WTC11 (cell line): Measurements from ENCODE around the gene PLCB2. TPM values are rescaled to one million over a fixed set of nuclear protein-coding genes. Genes with fewer than 3 reads are reported as not detected.

Experiments used
- ATAC-seq: fragments of 200-7000 bp; cut with Tn5 transposase; 2 replicates; pipeline ENCODE4 v1.10.0; 2021; ENCODE audit warnings: mild to moderate bottlenecking, moderate library complexity
- CTCF ChIA-PET: fragments of 300-600 bp; sonication (Branson Sonifier 250); formaldehyde crosslinking; loops from one replicate; lab custom pipeline; 2021; ENCODE audit warnings: antibody characterized with exemption; lab: Charles Lee
- POLR2A ChIA-PET: fragments of 350-600 bp; sonication (Branson Sonifier 250); formaldehyde crosslinking; loops from one replicate; lab custom pipeline; 2021; ENCODE audit warnings: antibody characterized with exemption; lab: Charles Lee
- DNase-seq: peaks from one replicate; pipeline ENCODE4 v3.0.0; 2021; ENCODE audit warnings: low spot score
- H3K27ac Mint-ChIP-seq: 2 replicates; pipeline ENCODE4 v1.8.0; 2021; ENCODE audit warnings: mixed read lengths
- H3K27me3 Mint-ChIP-seq: 2 replicates; pipeline ENCODE4 v1.8.0; 2021; ENCODE audit warnings: low read depth, mild to moderate bottlenecking, moderate library complexity, mixed read lengths
- H3K36me3 Mint-ChIP-seq: 2 replicates; pipeline ENCODE4 v1.8.0; 2021; ENCODE audit warnings: mixed read lengths
- H3K4me1 Mint-ChIP-seq: 2 replicates; pipeline ENCODE4 v1.8.0; 2022; ENCODE audit warnings: mixed read lengths
- H3K4me3 Mint-ChIP-seq: 2 replicates; pipeline ENCODE4 v1.8.0; 2021; ENCODE audit warnings: mild to moderate bottlenecking, moderate library complexity, mixed read lengths
- H3K9me3 Mint-ChIP-seq: 2 replicates; pipeline ENCODE4 v1.8.0; 2021; ENCODE audit warnings: mixed read lengths
- CREM ChIP-seq: sonication (generic); formaldehyde crosslinking; IDR thresholded peaks from 2 replicates; pipeline ENCODE4 v1.8.1; 2022; ENCODE audit warnings: mild to moderate bottlenecking, missing genetic modification reagents, moderate library complexity
- ELF4 ChIP-seq: sonication (generic); formaldehyde crosslinking; IDR thresholded peaks from 2 replicates; pipeline ENCODE4 v1.8.1; 2022; ENCODE audit warnings: low read depth, mild to moderate bottlenecking, moderate library complexity, missing genetic modification reagents
- ETV6 ChIP-seq: sonication (generic); formaldehyde crosslinking; IDR thresholded peaks from 2 replicates; pipeline ENCODE4 v1.8.1; 2022; ENCODE audit warnings: mild to moderate bottlenecking, missing genetic modification reagents
- FOXK1 ChIP-seq: sonication (generic); formaldehyde crosslinking; IDR thresholded peaks from 2 replicates; pipeline ENCODE4 v1.8.0; 2022; ENCODE audit warnings: mild to moderate bottlenecking, moderate library complexity, missing genetic modification reagents
- FOXP1 ChIP-seq: sonication (generic); formaldehyde crosslinking; IDR thresholded peaks from 2 replicates; pipeline ENCODE4 v1.8.0; 2022; ENCODE audit warnings: missing genetic modification reagents, mild to moderate bottlenecking, moderate library complexity, borderline replicate concordance
- GTF2I ChIP-seq: fragments of 250-450 bp; sonication (Bioruptor Pico); conservative IDR thresholded peaks from 2 replicates; pipeline ENCODE4 v1.4.0; 2021; ENCODE audit warnings: mild to moderate bottlenecking
- MYBL2 ChIP-seq: sonication (generic); formaldehyde crosslinking; IDR thresholded peaks from 2 replicates; pipeline ENCODE4 v1.8.1; 2023; ENCODE audit warnings: mild to moderate bottlenecking, moderate library complexity, missing genetic modification reagents
- NFE2L1 ChIP-seq: sonication (generic); formaldehyde crosslinking; IDR thresholded peaks from 2 replicates; pipeline ENCODE4 v1.8.1; 2023; ENCODE audit warnings: missing genetic modification reagents
- SOX15 ChIP-seq: fragments of 250-450 bp; sonication (Bioruptor Pico); IDR thresholded peaks from 2 replicates; pipeline ENCODE4 v1.9.0; 2021; ENCODE audit warnings: mild to moderate bottlenecking
- SP1 ChIP-seq: sonication (generic); formaldehyde crosslinking; conservative IDR thresholded peaks from 2 replicates; pipeline ENCODE4 v1.8.1; 2022; ENCODE audit warnings: missing genetic modification reagents
- TCF7 ChIP-seq: sonication (generic); formaldehyde crosslinking; IDR thresholded peaks from 2 replicates; pipeline ENCODE4 v1.8.0; 2022; ENCODE audit warnings: mild to moderate bottlenecking, low read depth, missing genetic modification reagents, moderate library complexity
- TEAD1 ChIP-seq: sonication (generic); formaldehyde crosslinking; IDR thresholded peaks from 2 replicates; pipeline ENCODE4 v1.8.0; 2022; ENCODE audit warnings: mild to moderate bottlenecking, missing genetic modification reagents
- TEAD4 ChIP-seq: sonication (generic); formaldehyde crosslinking; IDR thresholded peaks from 2 replicates; pipeline ENCODE4 v1.8.0; 2022; ENCODE audit warnings: mild to moderate bottlenecking, missing genetic modification reagents
- ZNF232 ChIP-seq: sonication (generic); formaldehyde crosslinking; IDR thresholded peaks from 2 replicates; pipeline ENCODE4 v1.8.0; 2022; ENCODE audit warnings: mild to moderate bottlenecking, missing genetic modification reagents
- ZNF317 ChIP-seq: sonication (generic); formaldehyde crosslinking; IDR thresholded peaks from 2 replicates; pipeline ENCODE4 v1.8.1; 2023; ENCODE audit warnings: low read depth, mild to moderate bottlenecking, moderate library complexity, missing genetic modification reagents, borderline replicate concordance
- ZNF416 ChIP-seq: fragments of 250-450 bp; sonication (Bioruptor Pico); IDR thresholded peaks from 2 replicates; pipeline ENCODE4 v1.9.0; 2021; ENCODE audit warnings: mild to moderate bottlenecking, inconsistent platforms
- ZNF423 ChIP-seq: fragments of 250-450 bp; sonication (Bioruptor Pico); IDR thresholded peaks from 2 replicates; pipeline ENCODE4 v2.1.2; 2022; ENCODE audit warnings: mild to moderate bottlenecking, moderate library complexity
- ZNF671 ChIP-seq: fragments of 250-450 bp; sonication (Bioruptor Pico); IDR thresholded peaks from 2 replicates; pipeline ENCODE4 v1.8.0; 2021; ENCODE audit warnings: mild to moderate bottlenecking
- total RNA-seq: library from RNA; stranded (reverse); gene quantifications from 3 replicates; pipeline ENCODE4 v1.2.3, GENCODE V29; 2021
- TF ChIP-seq, protein P1 (sequence below): sonication (generic); formaldehyde crosslinking; IDR thresholded peaks from 2 replicates; pipeline ENCODE4 v1.8.1; 2022; ENCODE audit warnings: mild to moderate bottlenecking, missing genetic modification reagents, moderate library complexity, borderline replicate concordance
- TF ChIP-seq, protein P2 (sequence below): sonication (generic); formaldehyde crosslinking; IDR thresholded peaks from 2 replicates; pipeline ENCODE4 v1.8.0; 2023; ENCODE audit warnings: missing genetic modification reagents, mild to moderate bottlenecking, borderline replicate concordance
- TF ChIP-seq, protein P3 (sequence below): sonication (generic); formaldehyde crosslinking; IDR thresholded peaks from 2 replicates; pipeline ENCODE4 v1.8.0; 2022; ENCODE audit warnings: mild to moderate bottlenecking, missing genetic modification reagents
- TF ChIP-seq, protein P4 (sequence below): sonication (generic); formaldehyde crosslinking; IDR thresholded peaks from 2 replicates; pipeline ENCODE4 v1.8.1; 2022; ENCODE audit warnings: mild to moderate bottlenecking, moderate library complexity, missing genetic modification reagents
- TF ChIP-seq, protein P5 (sequence below): sonication (generic); formaldehyde crosslinking; IDR thresholded peaks from 2 replicates; pipeline ENCODE4 v1.8.0; 2022; ENCODE audit warnings: mild to moderate bottlenecking, missing genetic modification reagents
- TF ChIP-seq, protein P6 (sequence below): sonication (generic); formaldehyde crosslinking; IDR thresholded peaks from 2 replicates; pipeline ENCODE4 v1.8.0; 2022; ENCODE audit warnings: missing genetic modification reagents
- TF ChIP-seq, protein P7 (sequence below): sonication (generic); formaldehyde crosslinking; IDR thresholded peaks from 2 replicates; pipeline ENCODE4 v1.8.0; 2022; ENCODE audit warnings: mild to moderate bottlenecking, missing genetic modification reagents

PLCB2 gene
- total RNA-seq, 1 experiment from 2014 or later = 15.2 TPM

DNA sequence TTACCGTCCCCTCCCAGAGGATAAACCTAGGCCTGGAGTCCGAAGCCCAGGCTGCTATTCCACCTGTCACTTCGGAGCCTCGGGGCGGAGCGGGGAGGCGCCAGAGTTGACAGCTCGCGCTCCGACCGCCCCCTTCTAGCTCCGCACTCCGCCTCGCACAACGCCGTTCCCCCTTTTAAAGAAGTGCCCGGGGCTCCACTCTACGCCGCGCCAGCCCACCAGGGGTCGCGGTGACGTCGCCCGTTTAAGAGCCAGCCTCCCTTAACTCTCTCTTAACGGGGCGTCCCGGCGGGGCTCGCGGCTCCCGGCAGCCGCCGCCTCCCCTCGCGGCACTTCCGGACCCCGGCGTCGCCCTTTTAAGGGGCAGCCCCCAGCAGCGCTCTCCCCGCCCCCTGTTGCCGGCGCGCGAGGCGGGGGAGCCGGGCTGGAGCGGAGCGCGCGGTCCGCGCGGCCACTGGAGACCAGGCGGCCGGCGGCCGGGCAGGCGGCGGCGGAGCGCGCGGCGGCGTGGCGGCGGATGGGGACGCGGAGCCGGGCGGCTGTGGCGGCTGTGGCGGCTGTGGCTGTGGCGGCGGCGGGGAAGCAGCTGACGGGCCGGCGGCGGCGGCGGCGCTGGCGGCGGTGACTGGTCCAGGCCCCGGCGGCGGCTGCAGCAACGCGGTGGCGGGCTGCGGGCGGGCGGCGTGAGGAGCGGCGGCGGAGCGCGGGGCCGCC lies 15.7 kb upstream of the PLCB2 start, which contains the start of gene INAFM2:
TSS of gene INAFM2 (plus strand) at position 454 of the 714 bp plus-strand sequence. CDS start 364 bp downstream, outside the sequence.
- H3K4me3 Mint-ChIP-seq = peak within 1 kb of the TSS; percentile 68
- TF ChIP-seq, protein P1, sequence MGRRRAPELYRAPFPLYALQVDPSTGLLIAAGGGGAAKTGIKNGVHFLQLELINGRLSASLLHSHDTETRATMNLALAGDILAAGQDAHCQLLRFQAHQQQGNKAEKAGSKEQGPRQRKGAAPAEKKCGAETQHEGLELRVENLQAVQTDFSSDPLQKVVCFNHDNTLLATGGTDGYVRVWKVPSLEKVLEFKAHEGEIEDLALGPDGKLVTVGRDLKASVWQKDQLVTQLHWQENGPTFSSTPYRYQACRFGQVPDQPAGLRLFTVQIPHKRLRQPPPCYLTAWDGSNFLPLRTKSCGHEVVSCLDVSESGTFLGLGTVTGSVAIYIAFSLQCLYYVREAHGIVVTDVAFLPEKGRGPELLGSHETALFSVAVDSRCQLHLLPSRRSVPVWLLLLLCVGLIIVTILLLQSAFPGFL (CRISPR knock-in tag) = no peak
- TF ChIP-seq, protein P2, sequence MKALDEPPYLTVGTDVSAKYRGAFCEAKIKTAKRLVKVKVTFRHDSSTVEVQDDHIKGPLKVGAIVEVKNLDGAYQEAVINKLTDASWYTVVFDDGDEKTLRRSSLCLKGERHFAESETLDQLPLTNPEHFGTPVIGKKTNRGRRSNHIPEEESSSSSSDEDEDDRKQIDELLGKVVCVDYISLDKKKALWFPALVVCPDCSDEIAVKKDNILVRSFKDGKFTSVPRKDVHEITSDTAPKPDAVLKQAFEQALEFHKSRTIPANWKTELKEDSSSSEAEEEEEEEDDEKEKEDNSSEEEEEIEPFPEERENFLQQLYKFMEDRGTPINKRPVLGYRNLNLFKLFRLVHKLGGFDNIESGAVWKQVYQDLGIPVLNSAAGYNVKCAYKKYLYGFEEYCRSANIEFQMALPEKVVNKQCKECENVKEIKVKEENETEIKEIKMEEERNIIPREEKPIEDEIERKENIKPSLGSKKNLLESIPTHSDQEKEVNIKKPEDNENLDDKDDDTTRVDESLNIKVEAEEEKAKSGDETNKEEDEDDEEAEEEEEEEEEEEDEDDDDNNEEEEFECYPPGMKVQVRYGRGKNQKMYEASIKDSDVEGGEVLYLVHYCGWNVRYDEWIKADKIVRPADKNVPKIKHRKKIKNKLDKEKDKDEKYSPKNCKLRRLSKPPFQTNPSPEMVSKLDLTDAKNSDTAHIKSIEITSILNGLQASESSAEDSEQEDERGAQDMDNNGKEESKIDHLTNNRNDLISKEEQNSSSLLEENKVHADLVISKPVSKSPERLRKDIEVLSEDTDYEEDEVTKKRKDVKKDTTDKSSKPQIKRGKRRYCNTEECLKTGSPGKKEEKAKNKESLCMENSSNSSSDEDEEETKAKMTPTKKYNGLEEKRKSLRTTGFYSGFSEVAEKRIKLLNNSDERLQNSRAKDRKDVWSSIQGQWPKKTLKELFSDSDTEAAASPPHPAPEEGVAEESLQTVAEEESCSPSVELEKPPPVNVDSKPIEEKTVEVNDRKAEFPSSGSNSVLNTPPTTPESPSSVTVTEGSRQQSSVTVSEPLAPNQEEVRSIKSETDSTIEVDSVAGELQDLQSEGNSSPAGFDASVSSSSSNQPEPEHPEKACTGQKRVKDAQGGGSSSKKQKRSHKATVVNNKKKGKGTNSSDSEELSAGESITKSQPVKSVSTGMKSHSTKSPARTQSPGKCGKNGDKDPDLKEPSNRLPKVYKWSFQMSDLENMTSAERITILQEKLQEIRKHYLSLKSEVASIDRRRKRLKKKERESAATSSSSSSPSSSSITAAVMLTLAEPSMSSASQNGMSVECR (CRISPR knock-in tag) = peak; percentile 94; the same call in 1 of the 2 replicates
- TF ChIP-seq SOX15 (CRISPR knock-in tag) = no peak
- TF ChIP-seq, protein P3, sequence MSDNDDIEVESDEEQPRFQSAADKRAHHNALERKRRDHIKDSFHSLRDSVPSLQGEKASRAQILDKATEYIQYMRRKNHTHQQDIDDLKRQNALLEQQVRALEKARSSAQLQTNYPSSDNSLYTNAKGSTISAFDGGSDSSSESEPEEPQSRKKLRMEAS (CRISPR knock-in tag) = peak; percentile 96
- TF ChIP-seq, protein P4, sequence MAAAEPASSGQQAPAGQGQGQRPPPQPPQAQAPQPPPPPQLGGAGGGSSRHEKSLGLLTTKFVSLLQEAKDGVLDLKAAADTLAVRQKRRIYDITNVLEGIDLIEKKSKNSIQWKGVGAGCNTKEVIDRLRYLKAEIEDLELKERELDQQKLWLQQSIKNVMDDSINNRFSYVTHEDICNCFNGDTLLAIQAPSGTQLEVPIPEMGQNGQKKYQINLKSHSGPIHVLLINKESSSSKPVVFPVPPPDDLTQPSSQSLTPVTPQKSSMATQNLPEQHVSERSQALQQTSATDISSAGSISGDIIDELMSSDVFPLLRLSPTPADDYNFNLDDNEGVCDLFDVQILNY (CRISPR knock-in tag) = peak; percentile 89; the same call in 1 of the 2 replicates
- 0 out of 2 replicates have a peak, but pooled peaks have one; percentile 41 for TF ChIP-seq TCF7 (CRISPR knock-in tag)
- TF ChIP-seq ZNF423 (CRISPR knock-in tag) = peak; percentile 7; the same call in 1 of the 2 replicates
- peak; percentile 87 for TF ChIP-seq FOXP1
- no peak for TF ChIP-seq ZNF416 (CRISPR knock-in tag)
- TF ChIP-seq ZNF232 = 0 out of 2 replicates have a peak, but pooled peaks have one; percentile 57
- peak; percentile 65; the same call in 1 of the 2 replicates for TF ChIP-seq TEAD4 (CRISPR knock-in tag)
- TF ChIP-seq SP1 (CRISPR knock-in tag) = peak; percentile 96
- TF ChIP-seq TEAD1 (CRISPR knock-in tag) = peak; percentile 87
- TF ChIP-seq FOXK1 = peak; percentile 71; the same call in 1 of the 2 replicates
- peak; percentile 78; the same call in 1 of the 2 replicates for TF ChIP-seq MYBL2 (CRISPR knock-in tag)
- TF ChIP-seq ELF4 (CRISPR knock-in tag) = 0 out of 2 replicates have a peak, but pooled peaks have one; percentile 56
- TF ChIP-seq, protein P5, sequence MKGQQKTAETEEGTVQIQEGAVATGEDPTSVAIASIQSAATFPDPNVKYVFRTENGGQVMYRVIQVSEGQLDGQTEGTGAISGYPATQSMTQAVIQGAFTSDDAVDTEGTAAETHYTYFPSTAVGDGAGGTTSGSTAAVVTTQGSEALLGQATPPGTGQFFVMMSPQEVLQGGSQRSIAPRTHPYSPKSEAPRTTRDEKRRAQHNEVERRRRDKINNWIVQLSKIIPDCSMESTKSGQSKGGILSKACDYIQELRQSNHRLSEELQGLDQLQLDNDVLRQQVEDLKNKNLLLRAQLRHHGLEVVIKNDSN = peak; percentile 58; the same call in 1 of the 2 replicates
- no peak for TF ChIP-seq ZNF671
- TF ChIP-seq, protein P6, sequence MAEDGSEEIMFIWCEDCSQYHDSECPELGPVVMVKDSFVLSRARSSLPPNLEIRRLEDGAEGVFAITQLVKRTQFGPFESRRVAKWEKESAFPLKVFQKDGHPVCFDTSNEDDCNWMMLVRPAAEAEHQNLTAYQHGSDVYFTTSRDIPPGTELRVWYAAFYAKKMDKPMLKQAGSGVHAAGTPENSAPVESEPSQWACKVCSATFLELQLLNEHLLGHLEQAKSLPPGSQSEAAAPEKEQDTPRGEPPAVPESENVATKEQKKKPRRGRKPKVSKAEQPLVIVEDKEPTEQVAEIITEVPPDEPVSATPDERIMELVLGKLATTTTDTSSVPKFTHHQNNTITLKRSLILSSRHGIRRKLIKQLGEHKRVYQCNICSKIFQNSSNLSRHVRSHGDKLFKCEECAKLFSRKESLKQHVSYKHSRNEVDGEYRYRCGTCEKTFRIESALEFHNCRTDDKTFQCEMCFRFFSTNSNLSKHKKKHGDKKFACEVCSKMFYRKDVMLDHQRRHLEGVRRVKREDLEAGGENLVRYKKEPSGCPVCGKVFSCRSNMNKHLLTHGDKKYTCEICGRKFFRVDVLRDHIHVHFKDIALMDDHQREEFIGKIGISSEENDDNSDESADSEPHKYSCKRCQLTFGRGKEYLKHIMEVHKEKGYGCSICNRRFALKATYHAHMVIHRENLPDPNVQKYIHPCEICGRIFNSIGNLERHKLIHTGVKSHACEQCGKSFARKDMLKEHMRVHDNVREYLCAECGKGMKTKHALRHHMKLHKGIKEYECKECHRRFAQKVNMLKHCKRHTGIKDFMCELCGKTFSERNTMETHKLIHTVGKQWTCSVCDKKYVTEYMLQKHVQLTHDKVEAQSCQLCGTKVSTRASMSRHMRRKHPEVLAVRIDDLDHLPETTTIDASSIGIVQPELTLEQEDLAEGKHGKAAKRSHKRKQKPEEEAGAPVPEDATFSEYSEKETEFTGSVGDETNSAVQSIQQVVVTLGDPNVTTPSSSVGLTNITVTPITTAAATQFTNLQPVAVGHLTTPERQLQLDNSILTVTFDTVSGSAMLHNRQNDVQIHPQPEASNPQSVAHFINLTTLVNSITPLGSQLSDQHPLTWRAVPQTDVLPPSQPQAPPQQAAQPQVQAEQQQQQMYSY (CRISPR knock-in tag) = peak; percentile 41; the same call in 1 of the 2 replicates
- 0 out of 2 replicates have a peak, but pooled peaks have one; percentile 52 for TF ChIP-seq NFE2L1 (CRISPR knock-in tag)
- no peak; the same call in 1 of the 2 replicates for TF ChIP-seq ZNF317 (CRISPR knock-in tag)
- TF ChIP-seq, protein P7, sequence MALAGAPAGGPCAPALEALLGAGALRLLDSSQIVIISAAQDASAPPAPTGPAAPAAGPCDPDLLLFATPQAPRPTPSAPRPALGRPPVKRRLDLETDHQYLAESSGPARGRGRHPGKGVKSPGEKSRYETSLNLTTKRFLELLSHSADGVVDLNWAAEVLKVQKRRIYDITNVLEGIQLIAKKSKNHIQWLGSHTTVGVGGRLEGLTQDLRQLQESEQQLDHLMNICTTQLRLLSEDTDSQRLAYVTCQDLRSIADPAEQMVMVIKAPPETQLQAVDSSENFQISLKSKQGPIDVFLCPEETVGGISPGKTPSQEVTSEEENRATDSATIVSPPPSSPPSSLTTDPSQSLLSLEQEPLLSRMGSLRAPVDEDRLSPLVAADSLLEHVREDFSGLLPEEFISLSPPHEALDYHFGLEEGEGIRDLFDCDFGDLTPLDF (CRISPR knock-in tag) = peak; percentile 65; the same call in 1 of the 2 replicates
- no peak for TF ChIP-seq CREM
- TF ChIP-seq GTF2I (CRISPR knock-in tag) = no peak
- TF ChIP-seq ETV6 = peak; percentile 71; the same call in 1 of the 2 replicates

More for the DNA sequence above, 15.7 kb upstream of the PLCB2 start, which contains the start of gene INAFM2:
- peak; percentile 82 for ATAC-seq
- peaks cover 25% of the 10 kb centered on the region for H3K27me3 Mint-ChIP-seq
- peaks cover 2% of the 10 kb centered on the region; the same call in 1 of the 2 replicates for H3K36me3 Mint-ChIP-seq
- DNase-seq = peak; percentile 96
- H3K4me1 Mint-ChIP-seq = peaks cover 62% of the 10 kb centered on the region
- no peak within 1 kb of the TSS for H3K27ac Mint-ChIP-seq
- ChIA-PET CTCF (interaction anchor here (0.5 to 17.8 kb wide), 44 partner anchors 9 to 788 kb away, joined by 3 to 690 read pairs (median 4); partner anchors contain the start of genes BAHD1, CCDC32, CCDC9B and IVD), POLR2A (interaction anchor here (0.6 to 1.1 kb wide), 8 partner anchors 14 to 247 kb away, joined by 3 to 10 read pairs (median 4); partner anchors contain the start of gene BAHD1)
- H3K9me3 Mint-ChIP-seq = peaks cover 4% of the 10 kb centered on the region; the same call in 1 of the 2 replicates
